A549 (cell line): ENCODE results near the gene CDC42EP4.

Source experiments
- CHD2 ChIP-seq: fragments of 150-350 bp; IDR thresholded peaks from 2 replicates; pipeline ENCODE4 v1.6.1; 2014; ENCODE audit warnings: low read length; ENCODE audit not compliant: partially characterized antibody
- CTCF ChIP-seq: fragments of >200 bp; sonication (Bioruptor Twin); formaldehyde crosslinking; IDR thresholded peaks from 3 replicates; pipeline ENCODE4 v1.5.1; 2016
- EP300 ChIP-seq, 2 experiments: fragments of >200 bp; sonication (Bioruptor Twin); formaldehyde crosslinking; IDR thresholded peaks; 2 replicates in 1 of 2; 3 replicates in 1 of 2; pipeline ENCODE4 v1.6.1; 2016 to 2017
- FOXS1 ChIP-seq: fragments of 250-450 bp; sonication (Bioruptor Pico); IDR thresholded peaks from 2 replicates; pipeline ENCODE4 v1.5.0; 2020; ENCODE audit warnings: mild to moderate bottlenecking, moderate library complexity
- HOXA7 ChIP-seq: fragments of 250-450 bp; sonication (Bioruptor Pico); IDR thresholded peaks from 2 replicates; pipeline ENCODE4 v1.5.0; 2020; ENCODE audit warnings: mild to moderate bottlenecking, moderate library complexity
- POLR2A ChIP-seq: IDR thresholded peaks from 2 replicates; pipeline ENCODE4 v1.6.1; 2012; ENCODE audit warnings: mild to moderate bottlenecking, low read length
- REST ChIP-seq: fragments of 200-600 bp; sonication (generic); IDR thresholded peaks from 2 replicates; pipeline ENCODE4 v1.6.1; 2016; ENCODE audit warnings: antibody characterized with exemption, mild to moderate bottlenecking, moderate library complexity
- SMC3 ChIP-seq: fragments of >200 bp; sonication (Bioruptor Twin); formaldehyde crosslinking; IDR thresholded peaks from 3 replicates; pipeline ENCODE4 v1.6.1; 2018; ENCODE audit warnings: inconsistent platforms
- TFCP2L1 ChIP-seq: fragments of 250-450 bp; sonication (Bioruptor Pico); IDR thresholded peaks from 2 replicates; pipeline ENCODE4 v1.5.0; 2021; ENCODE audit warnings: mild to moderate bottlenecking

- TF ChIP-seq SMC3 (no peak), FOXS1 (no peak), CTCF (no peak), TFCP2L1 (no peak), HOXA7 (CRISPR knock-in tag) (no peak), POLR2A (no peak), CHD2 (no peak), REST (no peak), EP300 (IDR thresholded peaks at IDR 0.05) (no peak)
Measured at GRCh38 chr17:73261952-73262675, 49.7 kb downstream of the CDC42EP4 start.
